Inflammatory macrophage (primary cell): ENCODE data around the gene GRIA4.

Experiments used
- DNase-seq, 2 donors: peaks; one replicate each; pipeline ENCODE4 v3.0.0-alpha.2; 2020 to 2022
- total RNA-seq, 18 experiments: gene quantifications; one replicate each; lab custom pipeline; 2026; ENCODE audit warnings: mixed read lengths in 6 of 18, inconsistent platforms in 2 of 18; lab: John Stamatoyannopoulos, UW

Gene GRIA4
- total RNA-seq: 0 to 0.37 (median 0) reads per million in 18 experiments

- no peak for DNase-seq
Observed at GRCh38 chr11:105609832-105610781, at the start of gene GRIA4. TSS of gene GRIA4 (plus strand) at chr11:105610073. CDS start at chr11:105610998, 925 bp downstream.

GRCh38 chr11:105573091-105573490 lies 36.8 kb upstream of the GRIA4 start:
- DNase-seq: no peak

- no peak for DNase-seq
Observed at GRCh38 chr11:105574974-105575373, 34.9 kb upstream of the GRIA4 start.

GRCh38 chr11:105577641-105578040 lies 32.2 kb upstream of the GRIA4 start:
- DNase-seq: no peak

GRCh38 chr11:105579111-105579510 lies 30.8 kb upstream of the GRIA4 start:
- no peak for DNase-seq

- no peak for DNase-seq
Observed at GRCh38 chr11:105582497-105582896, 27.4 kb upstream of the GRIA4 start.

GRCh38 chr11:105588001-105588400 lies 21.9 kb upstream of the GRIA4 start:
- DNase-seq: no peak

- DNase-seq: no peak
Observed at GRCh38 chr11:105589346-105589745, 20.5 kb upstream of the GRIA4 start.

GRCh38 chr11:105592035-105592434 lies 17.8 kb upstream of the GRIA4 start:
- no peak for DNase-seq

- DNase-seq: no peak
Observed at GRCh38 chr11:105598371-105598770, 11.5 kb upstream of the GRIA4 start.

- DNase-seq: no peak
Observed at GRCh38 chr11:105603156-105603555, 6.7 kb upstream of the GRIA4 start.

GRCh38 chr11:105609341-105609781 lies 512 bp upstream of the GRIA4 start:
- DNase-seq: no peak

GRCh38 chr11:105610871-105611571 lies 1.1 kb downstream of the GRIA4 start:
- DNase-seq: no peak

- no peak for DNase-seq
Observed at GRCh38 chr11:105611572-105612441, 1.9 kb downstream of the GRIA4 start.

- DNase-seq: no peak
Observed at GRCh38 chr11:105612771-105613170, 2.9 kb downstream of the GRIA4 start.

- no peak for DNase-seq
Observed at GRCh38 chr11:105613183-105613582, 3.3 kb downstream of the GRIA4 start.

- DNase-seq: no peak
Observed at GRCh38 chr11:105618343-105618955, 8.6 kb downstream of the GRIA4 start.

- DNase-seq: no peak
Observed at GRCh38 chr11:105619556-105619955, 9.7 kb downstream of the GRIA4 start.

- no peak for DNase-seq
Observed at GRCh38 chr11:105622016-105622415, 12.1 kb downstream of the GRIA4 start.

- no peak for DNase-seq
Observed at GRCh38 chr11:105632316-105632715, 22.4 kb downstream of the GRIA4 start.

- no peak for DNase-seq
Observed at GRCh38 chr11:105635466-105635865, 25.6 kb downstream of the GRIA4 start.

- no peak for DNase-seq
Observed at GRCh38 chr11:105636496-105636895, 26.6 kb downstream of the GRIA4 start.
